Bronchial epithelial cell (primary cell): ENCODE measurements around the gene ASAP2. TPM values are rescaled to one million over a fixed set of nuclear protein-coding genes. Genes with fewer than 3 reads are reported as not detected.

Source experiments
- DNase-seq: peaks from one replicate; pipeline ENCODE4 v3.0.0-alpha.2; 2010; ENCODE audit warnings: low read depth
- FAIRE-seq: peaks from 2 replicates; lab custom pipeline; 2011; peaks lifted over from hg19 to GRCh38; lab: Jason Lieb, UNC
- H3K27me3 ChIP-seq: 2 replicates; pipeline ENCODE4 v1.5.1; 2011; ENCODE audit warnings: low read length; ENCODE audit not compliant: control insufficient read depth, insufficient read depth
- H3K36me3 ChIP-seq: 2 replicates; pipeline ENCODE4 v1.5.1; 2011; ENCODE audit warnings: low read length; ENCODE audit not compliant: control insufficient read depth, insufficient read depth
- H3K4me3 ChIP-seq: 2 replicates; pipeline ENCODE4 v1.5.1; 2011; ENCODE audit warnings: mild to moderate bottlenecking, low read depth, low read length, control low read depth
- CTCF ChIP-seq: IDR thresholded peaks from 2 replicates; pipeline ENCODE4 v1.5.1; 2011; ENCODE audit warnings: mild to moderate bottlenecking, moderate library complexity, low read length, control low read depth, inconsistent platforms; ENCODE audit not compliant: insufficient read depth, severe bottlenecking
- total RNA-seq: library from RNA; depleted of rRNA; stranded (reverse); fragments of >200 nt; gene quantifications from 2 replicates; pipeline ENCODE4 v1.2.1, GENCODE V29; 2014

The ASAP2 gene
- total RNA-seq, 1 donor from 2014 or later, result 25.5 TPM

GRCh38 chr2:9388950-9389911, 182.6 kb downstream of the ASAP2 start:
- DNase-seq, result no peak
- Histone ChIP-seq H3K36me3 (peaks cover 34% of the 10 kb centered on the region), H3K4me3 (no peak overlapping the region), H3K27me3 (no peaks in the 10 kb centered on the region)
- no peak for FAIRE-seq
- no peak for TF ChIP-seq CTCF

GRCh38 chr2:9390151-9390850, 183.7 kb downstream of the ASAP2 start:
- no peak for TF ChIP-seq CTCF
- FAIRE-seq (peak; percentile 47), DNase-seq (no peak)
- H3K36me3 ChIP-seq, result peaks cover 36% of the 10 kb centered on the region
- H3K27me3 ChIP-seq, result no peaks in the 10 kb centered on the region
- H3K4me3 ChIP-seq, result no peak overlapping the region

GRCh38 chr2:9390991-9391390, 184.4 kb downstream of the ASAP2 start:
- Histone ChIP-seq H3K36me3 (peaks cover 36% of the 10 kb centered on the region), H3K4me3 (no peak overlapping the region), H3K27me3 (no peaks in the 10 kb centered on the region)
- TF ChIP-seq CTCF, result no peak
- DNase-seq (no peak), FAIRE-seq (peak; percentile 43)

- H3K4me3 ChIP-seq, result no peak overlapping the region
- H3K27me3 ChIP-seq, result no peaks in the 10 kb centered on the region
- no peak for TF ChIP-seq CTCF
- peaks cover 40% of the 10 kb centered on the region for H3K36me3 ChIP-seq
- FAIRE-seq, result no peak
- no peak for DNase-seq
Observed at GRCh38 chr2:9391961-9392720, 185.5 kb downstream of the ASAP2 start.

GRCh38 chr2:9392898-9393765, 186.5 kb downstream of the ASAP2 start:
- Histone ChIP-seq H3K36me3 (peaks cover 39% of the 10 kb centered on the region), H3K4me3 (no peak overlapping the region), H3K27me3 (no peaks in the 10 kb centered on the region)
- no peak for FAIRE-seq
- no peak for TF ChIP-seq CTCF
- no peak for DNase-seq
